Stimulated activated CD4-positive, alpha-beta T cell treated with anti-CD3 and anti-CD28 coated beads, Interleukin-4, amount 100 ng/mL, for 48 hours (primary cell): ENCODE data around the gene LAMC1.

Experiments
- DNase-seq, 2 donors: peaks; one replicate each; pipeline ENCODE4 v3.0.0-alpha.2; 2020; ENCODE audit warnings: low read depth in 2 of 2

The LAMC1 gene

GRCh38 chr1:183194527-183195141 is 171.4 kb downstream of the LAMC1 start:
- no peak for DNase-seq

- no peak for DNase-seq
Measured at GRCh38 chr1:183195142-183195574, 171.9 kb downstream of the LAMC1 start.
